Sigmoid colon (tissue), 7 donors: Measurements from ENCODE around the gene FANCM. TPM values are rescaled to one million over a fixed set of nuclear protein-coding genes. Genes with fewer than 3 reads are reported as not detected.
A peak's percentile ranks its signal among the peaks of the same experiment; 100 is the strongest.

ENCODE experiments used
- DNase-seq: peaks from one replicate; pipeline ENCODE4 v3.0.0-alpha.2; 2019
- H3K27ac ChIP-seq, 4 donors: fragments of 200-600 bp; sonication (generic); one replicate each; pipeline ENCODE4 v1.5.1; 2016 to 2019; ENCODE audit warnings: mild to moderate bottlenecking in 1 of 4
- H3K27me3 ChIP-seq, 3 donors: fragments of 200-600 bp; sonication (generic); one replicate each; pipeline ENCODE4 v1.5.1; 2019; ENCODE audit warnings: mild to moderate bottlenecking in 1 of 3
- H3K36me3 ChIP-seq, 4 donors: fragments of 200-600 bp; sonication (generic); one replicate each; pipeline ENCODE4 v1.5.1; 2016 to 2019
- H3K4me1 ChIP-seq, 4 donors: fragments of 200-600 bp; sonication (generic); one replicate each; pipeline ENCODE4 v1.5.1; 2017 to 2019
- H3K4me3 ChIP-seq, 4 donors: fragments of 200-600 bp; sonication (generic); one replicate each; pipeline ENCODE4 v1.5.1; 2017 to 2019; ENCODE audit warnings: mild to moderate bottlenecking in 2 of 4, moderate library complexity in 1 of 4
- H3K9me3 ChIP-seq, 4 donors: fragments of 200-600 bp in 3 of 4; sonication (generic) in 3 of 4; one replicate each; pipeline versions ENCODE4 v1.5.1 to v1.6.1; 2013 to 2019
- EP300 ChIP-seq, 4 donors: sonication (generic); formaldehyde crosslinking; IDR thresholded peaks; one replicate each; pipeline ENCODE4 v1.6.1; 2017; ENCODE audit warnings: antibody characterized with exemption in 4 of 4
- POLR2A ChIP-seq, 2 donors: fragments of 450-650 bp; IDR thresholded peaks; one replicate each; pipeline ENCODE4 v1.6.1; 2016; ENCODE audit warnings: antibody characterized with exemption in 2 of 2, mild to moderate bottlenecking in 2 of 2, moderate library complexity in 2 of 2
- POLR2AphosphoS5 ChIP-seq, 4 donors: sonication (generic); formaldehyde crosslinking; IDR thresholded peaks; one replicate each; pipeline ENCODE4 v1.6.1; 2017; ENCODE audit warnings: antibody characterized with exemption in 4 of 4
- WGBS, 2 donors: extraction: QIAGEN DNeasy Blood & Tissue Kit; methylation state at CpG; one replicate each; pipeline ENCODE4 v1.1.7; 2013; 5-methylcytosine and 5-hydroxymethylcytosine counted together
- intact Hi-C: fragments of 100-400 bp; cut with DNase I; formaldehyde crosslinking; loops from one replicate; pipeline ENCODE4 v1.15.1; 2023
- polyA plus RNA-seq, 3 donors: library from polyadenylated mRNA; stranded (reverse); fragments of 200-250 nt; gene quantifications; one replicate each; pipeline ENCODE4 v1.2.3, GENCODE V29; 2013
- total RNA-seq, 4 donors: library from RNA; depleted of rRNA; stranded (reverse); fragments of >200 nt; gene quantifications; one replicate each; pipeline ENCODE4 v1.1.0, GENCODE V29; 2016
- TF ChIP-seq, protein P1 (sequence below), 4 experiments: fragments of 450-650 bp in 3 of 4; fragments of 200-600 bp in 1 of 4; IDR thresholded peaks; one replicate each; pipeline ENCODE4 v1.5.1; 2016 to 2019; ENCODE audit warnings: antibody characterized with exemption in 4 of 4, mild to moderate bottlenecking in 3 of 4, moderate library complexity in 2 of 4
- donor health status: healthy with polysubstance abuse.
- donor health status: Bipolar disorder and iron deficiency.
- donor health status: healthy.

Gene FANCM
- total and polyA plus RNA-seq, 7 donors, result 0.46 to 6.8 (median 2.8) TPM

DNA sequence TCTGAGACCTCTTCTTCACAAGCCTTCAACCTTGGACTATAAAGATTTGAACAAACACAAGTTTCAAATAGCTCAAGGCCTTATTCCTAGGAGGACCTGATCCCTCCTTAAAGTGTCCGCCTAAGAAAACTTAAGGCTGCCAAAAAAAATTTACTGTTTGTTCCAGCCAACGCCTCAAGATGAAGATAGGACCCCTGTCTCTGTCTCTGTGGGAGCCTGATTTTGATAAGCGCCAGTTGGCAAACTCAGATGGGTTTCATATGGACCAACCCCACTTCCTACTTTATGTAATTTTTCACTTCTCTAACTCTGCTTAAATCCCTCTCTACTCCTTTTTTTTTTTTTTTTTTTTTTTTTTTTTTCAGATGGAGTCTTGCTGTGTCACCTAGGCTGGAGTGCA, 12.5 kb upstream of the FANCM start:
- Histone ChIP-seq H3K27me3 (no peaks in the 10 kb centered on the region), H3K4me3 (no peak overlapping the region), H3K27ac (no peak overlapping the region), H3K9me3 (no peaks in the 10 kb centered on the region), H3K4me1 (no peaks in the 10 kb centered on the region), H3K36me3 (peaks cover 9 to 95% (median 37%) of the 10 kb centered on the region in 4 donors)
- 96 to 98% methylated on average over 3 of the region's 3 CpGs for WGBS, 2 donors
- TF ChIP-seq, protein P1, sequence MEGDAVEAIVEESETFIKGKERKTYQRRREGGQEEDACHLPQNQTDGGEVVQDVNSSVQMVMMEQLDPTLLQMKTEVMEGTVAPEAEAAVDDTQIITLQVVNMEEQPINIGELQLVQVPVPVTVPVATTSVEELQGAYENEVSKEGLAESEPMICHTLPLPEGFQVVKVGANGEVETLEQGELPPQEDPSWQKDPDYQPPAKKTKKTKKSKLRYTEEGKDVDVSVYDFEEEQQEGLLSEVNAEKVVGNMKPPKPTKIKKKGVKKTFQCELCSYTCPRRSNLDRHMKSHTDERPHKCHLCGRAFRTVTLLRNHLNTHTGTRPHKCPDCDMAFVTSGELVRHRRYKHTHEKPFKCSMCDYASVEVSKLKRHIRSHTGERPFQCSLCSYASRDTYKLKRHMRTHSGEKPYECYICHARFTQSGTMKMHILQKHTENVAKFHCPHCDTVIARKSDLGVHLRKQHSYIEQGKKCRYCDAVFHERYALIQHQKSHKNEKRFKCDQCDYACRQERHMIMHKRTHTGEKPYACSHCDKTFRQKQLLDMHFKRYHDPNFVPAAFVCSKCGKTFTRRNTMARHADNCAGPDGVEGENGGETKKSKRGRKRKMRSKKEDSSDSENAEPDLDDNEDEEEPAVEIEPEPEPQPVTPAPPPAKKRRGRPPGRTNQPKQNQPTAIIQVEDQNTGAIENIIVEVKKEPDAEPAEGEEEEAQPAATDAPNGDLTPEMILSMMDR (IDR thresholded peaks at IDR 0.05), result no peak
- TF ChIP-seq EP300 (IDR thresholded peaks at IDR 0.05), result no peak
- DNase-seq, result no peak
- intact Hi-C loops, result no loop called here

DNA sequence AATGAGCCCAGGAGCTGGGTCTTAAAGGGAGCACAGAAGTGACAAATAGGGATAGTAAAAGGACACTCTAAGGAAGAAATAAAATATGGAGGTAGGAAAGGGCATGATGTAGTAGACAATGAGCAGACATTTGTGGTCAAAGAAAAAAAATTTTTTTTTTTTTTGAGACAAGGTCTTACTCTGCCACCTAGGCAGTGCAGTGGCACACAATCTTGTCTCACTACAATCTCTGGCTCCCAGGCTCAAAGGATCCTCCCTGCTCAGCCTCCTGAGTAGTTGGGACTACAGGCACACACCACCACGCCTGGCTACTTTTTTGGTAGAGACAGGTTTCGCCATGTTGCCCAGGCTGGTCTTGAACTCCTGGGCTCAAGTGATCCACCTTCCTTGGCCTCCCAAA, 10.0 kb upstream of the FANCM start:
- TF ChIP-seq POLR2A (IDR thresholded peaks at IDR 0.05), result no peak
- Histone ChIP-seq H3K9me3 (no peaks in the 10 kb centered on the region), H3K27me3 (no peaks in the 10 kb centered on the region), H3K4me3 (no peak overlapping the region), H3K36me3 (peaks cover 6 to 87% (median 29%) of the 10 kb centered on the region in 4 donors), H3K27ac (no peak overlapping the region), H3K4me1 (no peaks in the 10 kb centered on the region)
- intact Hi-C loops, result no loop called here
- no peak for DNase-seq
- WGBS, 2 donors, result 96% methylated on average over 2 of the region's 2 CpGs

DNA sequence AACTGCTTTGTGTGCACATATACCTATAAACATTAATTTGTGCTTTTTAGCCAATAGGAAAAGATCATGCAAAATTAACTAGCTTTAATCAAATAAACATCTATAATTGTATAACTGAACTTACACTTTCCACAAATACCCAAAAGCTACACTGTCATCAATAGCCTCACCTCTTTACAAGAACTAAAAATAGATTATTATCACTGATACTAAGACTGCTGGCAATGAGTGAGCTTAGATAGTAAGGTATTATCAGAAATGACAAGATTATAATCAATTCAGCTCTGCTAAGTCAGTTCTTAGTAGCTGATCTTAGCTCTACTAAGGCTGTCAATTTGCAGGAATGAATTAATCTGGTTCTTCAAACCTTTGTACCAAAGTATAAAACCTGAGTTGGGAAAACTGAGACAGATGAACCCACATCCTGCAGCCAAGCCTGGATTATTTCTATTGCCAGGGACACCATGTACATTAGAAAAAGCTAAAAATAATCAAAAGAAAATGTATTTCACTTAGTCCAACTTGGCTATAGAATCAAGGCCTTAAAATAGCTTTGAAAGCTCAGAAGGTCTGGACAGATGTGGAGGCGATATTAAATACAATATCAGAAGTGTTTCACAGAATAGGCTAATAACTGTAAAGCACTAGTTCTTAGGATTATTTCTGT, 6.6 kb upstream of the FANCM start:
- Histone ChIP-seq H3K27me3 (no peaks in the 10 kb centered on the region), H3K9me3 (no peaks in the 10 kb centered on the region), H3K36me3 (peaks cover 0 to 53% (median 15%) of the 10 kb centered on the region in 4 donors), H3K27ac (no peak overlapping the region), H3K4me1 (peaks cover 0 to 11% (median 4%) of the 10 kb centered on the region in 4 donors), H3K4me3 (no peak overlapping the region)
- no peak for TF ChIP-seq POLR2A (IDR thresholded peaks at IDR 0.05)
- TF ChIP-seq EP300 (IDR thresholded peaks at IDR 0.05), result no peak
- TF ChIP-seq, protein P1 (IDR thresholded peaks at IDR 0.05), result no peak
- no peak for TF ChIP-seq POLR2AphosphoS5 (IDR thresholded peaks at IDR 0.05)
- no peak for DNase-seq
- intact Hi-C loops, result no loop called here
- 51 to 99% methylated on average over 1 of the region's 1 CpG for WGBS, 2 donors

DNA sequence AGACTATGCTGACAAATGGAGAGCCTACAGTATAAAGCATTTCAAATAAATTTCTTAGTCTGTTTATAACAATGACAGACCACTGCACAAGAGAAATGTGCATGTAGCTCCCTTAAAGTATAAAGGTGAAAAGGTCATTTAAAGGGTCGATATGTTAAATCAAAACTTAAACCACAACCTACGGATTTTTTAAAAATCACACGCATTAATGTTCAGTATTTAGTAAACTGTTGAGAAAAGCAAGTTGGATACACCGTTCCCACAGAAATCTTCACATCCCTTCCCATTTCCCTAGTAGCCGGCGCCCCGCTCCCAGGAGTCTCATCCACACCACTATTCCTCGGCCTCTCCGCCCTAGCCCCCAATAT, 2.1 kb upstream of the FANCM start:
- Histone ChIP-seq H3K27me3 (no peaks in the 10 kb centered on the region), H3K9me3 (no peaks in the 10 kb centered on the region), H3K4me1 (peaks cover 0 to 31% (median 18%) of the 10 kb centered on the region in 4 donors), H3K4me3 (peak overlapping the region; percentile 66 to 76 (median 72)), H3K36me3 (peaks cover 0 to 13% (median 0%) of the 10 kb centered on the region in 4 donors), H3K27ac (peak overlapping the region; percentile 86 to 89 (median 88))
- WGBS, 2 donors, result 0 to 1% methylated on average over 9 of the region's 9 CpGs
- no peak for DNase-seq
- TF ChIP-seq POLR2AphosphoS5 (IDR thresholded peaks at IDR 0.05) (no peak), POLR2A (IDR thresholded peaks at IDR 0.05) (no peak)
- TF ChIP-seq, protein P1 (IDR thresholded peaks at IDR 0.05), result no peak
- intact Hi-C loops, result loop anchor here (1.0 to 2.0 kb wide), 4 partner anchors 49 to 237 kb away; partner anchors contain the start of genes KLHL28 and PRPF39

DNA sequence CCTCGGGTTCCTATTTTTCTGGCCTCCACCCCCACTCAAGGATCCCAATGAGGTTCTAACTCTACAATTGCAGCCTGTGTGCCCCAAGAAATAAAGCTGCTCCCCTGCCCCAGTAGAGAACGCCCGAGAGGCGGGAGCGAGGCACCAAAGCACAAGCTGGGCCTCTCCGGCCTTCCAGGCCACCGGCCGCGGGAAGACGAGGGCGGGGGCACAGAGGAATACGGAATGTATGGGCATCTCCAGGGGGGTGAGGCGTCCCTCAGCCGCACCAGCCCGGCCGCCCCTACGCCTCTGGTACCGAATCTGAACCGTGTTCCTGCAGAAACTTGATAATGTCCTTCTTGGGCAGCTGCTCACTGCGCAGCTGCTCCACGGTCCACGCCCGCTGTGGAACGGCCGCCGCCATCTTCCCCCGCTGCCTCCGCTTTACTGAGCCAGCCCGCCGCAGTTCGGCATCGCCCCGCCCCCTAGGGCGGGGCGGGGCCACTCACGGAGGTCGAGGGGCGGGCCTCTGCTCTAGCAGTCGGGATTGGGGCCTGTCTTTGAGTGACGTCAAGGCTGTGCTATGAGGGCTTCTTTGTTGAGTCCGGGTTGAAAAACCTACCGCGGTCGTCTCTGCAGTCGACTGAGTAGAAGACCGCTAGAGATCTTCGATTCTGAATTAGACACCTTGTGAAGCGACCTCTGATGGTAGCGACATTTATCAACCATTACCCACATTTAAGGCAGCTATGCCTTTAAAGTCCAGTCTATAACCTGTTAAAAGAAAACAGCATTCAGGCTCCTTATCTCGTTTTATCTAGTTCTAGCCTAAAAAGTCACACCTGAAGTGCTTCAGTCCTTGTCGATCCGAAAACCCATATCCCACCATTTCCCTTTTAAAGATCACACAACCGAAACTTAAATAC, 1.4 kb upstream of the FANCM start, which contains the start of gene FKBP3:
Gene FKBP3 (minus strand): TSS at position 431 of the 908 bp plus-strand sequence. CDS start 25 bp downstream, at position 406.
- TF ChIP-seq EP300 (IDR thresholded peaks at IDR 0.05) (no peak), POLR2AphosphoS5 (IDR thresholded peaks at IDR 0.05) (peak; percentile 89 to 99 (median 96)), POLR2A (IDR thresholded peaks at IDR 0.05) (peak; percentile 95)
- H3K27ac ChIP-seq, result peak within 1 kb of the TSS; percentile 86 to 89 (median 88)
- H3K9me3 ChIP-seq, result no peaks in the 10 kb centered on the region
- WGBS, 2 donors, result 0 to 1% methylated on average over 53 of the region's 53 CpGs
- H3K4me3 ChIP-seq, result peak within 1 kb of the TSS; percentile 66 to 76 (median 72)
- peaks cover 0 to 31% (median 18%) of the 10 kb centered on the region in 4 donors for H3K4me1 ChIP-seq
- intact Hi-C loops, result loop anchor here (1.0 to 2.0 kb wide), 4 partner anchors 50 to 238 kb away; partner anchors contain the start of genes KLHL28 and PRPF39
- no peaks in the 10 kb centered on the region for H3K27me3 ChIP-seq
- peaks cover 0 to 8% (median 0%) of the 10 kb centered on the region in 4 donors for H3K36me3 ChIP-seq
- DNase-seq, result peak; percentile 99
